IMR-90 (cell line): ENCODE data around the gene TJP1. TPM values are rescaled to one million over a fixed set of nuclear protein-coding genes. Genes with fewer than 3 reads are reported as not detected.

Experiments
- ATAC-seq: fragments of 200-7000 bp; cut with Tn5 transposase; 2 replicates; pipeline ENCODE4 v1.9.1; 2020; ENCODE audit warnings: low read depth, mild to moderate bottlenecking, moderate library complexity
- BruUV-seq: library from RNA; stranded (reverse); fragments of 400-500 nt; replicated peaks from 2 replicates; lab custom pipeline; 2021; lab: Mats Ljungman, UMichigan
- CTCF ChIA-PET: fragments of 300-600 bp; formaldehyde crosslinking; extraction: SDS; loops from one replicate; lab custom pipeline; 2021; ENCODE audit warnings: antibody characterized with exemption; lab: Yijun Ruan, JAX
- POLR2A ChIA-PET: fragments of 300-600 bp; sonication (Branson Sonifier 250); formaldehyde crosslinking; loops from one replicate; lab custom pipeline; 2022; ENCODE audit warnings: antibody characterized with exemption; ENCODE audit not compliant: unreplicated experiment; lab: Charles Lee
- DNase-seq: peaks from one replicate; pipeline ENCODE4 v3.0.0; 2013
- H2AFZ ChIP-seq: replicated peaks from 2 replicates; pipeline ENCODE3; 2013; ENCODE audit warnings: low read length, mild to moderate bottlenecking; ENCODE audit not compliant: poor library complexity
- H2AK5ac ChIP-seq: 2 replicates; pipeline ENCODE4 v1.6.1; 2013; ENCODE audit warnings: low read depth, low read length, inconsistent platforms
- H2AK9ac ChIP-seq: replicated peaks from 2 replicates; pipeline ENCODE3; 2013; ENCODE audit warnings: mild to moderate bottlenecking, low read depth, low read length, moderate library complexity; ENCODE audit not compliant: poor library complexity
- H2BK120ac ChIP-seq: 2 replicates; pipeline ENCODE4 v1.6.1; 2013; ENCODE audit warnings: low read depth, low read length, inconsistent platforms
- H2BK15ac ChIP-seq: 3 replicates; pipeline ENCODE4 v1.6.1; 2013; ENCODE audit warnings: low read depth, low read length, inconsistent platforms
- H2BK20ac ChIP-seq: 2 replicates; pipeline ENCODE4 v1.6.1; 2013; ENCODE audit warnings: low read depth, mild to moderate bottlenecking, inconsistent platforms, low read length, moderate library complexity
- H2BK5ac ChIP-seq: 2 replicates; pipeline ENCODE4 v1.6.1; 2013; ENCODE audit warnings: mild to moderate bottlenecking, low read depth, low read length, inconsistent platforms; ENCODE audit not compliant: poor library complexity, severe bottlenecking
- H3K14ac ChIP-seq: replicated peaks from 2 replicates; pipeline ENCODE4 v1.6.1; 2013; ENCODE audit warnings: low read depth, low read length, inconsistent platforms
- H3K18ac ChIP-seq: 2 replicates; pipeline ENCODE4 v1.6.1; 2013; ENCODE audit warnings: low read depth, low read length, control low read depth
- H3K23ac ChIP-seq: 2 replicates; pipeline ENCODE4 v1.6.1; 2013; ENCODE audit warnings: low read depth, low read length, inconsistent platforms
- H3K27ac ChIP-seq: 2 replicates; pipeline ENCODE4 v1.5.1; 2013; ENCODE audit warnings: mild to moderate bottlenecking, control low read depth, low read length; ENCODE audit not compliant: insufficient read depth
- H3K27me3 ChIP-seq: 2 replicates; pipeline ENCODE4 v1.6.1; 2013; ENCODE audit warnings: low read length; ENCODE audit not compliant: control insufficient read depth, insufficient read depth
- H3K36me3 ChIP-seq: 2 replicates; pipeline ENCODE4 v1.6.1; 2013; ENCODE audit warnings: low read length, mixed read lengths; ENCODE audit not compliant: control insufficient read depth, insufficient read depth
- H3K4ac ChIP-seq: 2 replicates; pipeline ENCODE4 v1.6.1; 2013; ENCODE audit warnings: low read depth, low read length, inconsistent platforms
- H3K4me1 ChIP-seq: 2 replicates; pipeline ENCODE4 v1.6.1; 2013; ENCODE audit warnings: low read length, mixed read lengths; ENCODE audit not compliant: control insufficient read depth, insufficient read depth
- H3K4me2 ChIP-seq: 2 replicates; pipeline ENCODE4 v1.6.1; 2013; ENCODE audit warnings: low read depth, mild to moderate bottlenecking, control low read depth, low read length, moderate library complexity
- H3K4me3 ChIP-seq: 2 replicates; pipeline ENCODE4 v1.5.1; 2013; ENCODE audit warnings: low read depth, mild to moderate bottlenecking, control low read depth, low read length, moderate library complexity; ENCODE audit not compliant: insufficient read depth
- H3K56ac ChIP-seq: 2 replicates; pipeline ENCODE4 v1.6.1; 2013; ENCODE audit warnings: low read length, inconsistent platforms; ENCODE audit not compliant: insufficient read depth; ENCODE audit errors: extremely low read depth
- H3K79me1 ChIP-seq, 2 experiments: 2 replicates each; pipeline ENCODE4 v1.6.1; 2013; ENCODE audit warnings: low read length in 2 of 2, inconsistent platforms in 1 of 2, low read depth in 1 of 2
- H3K9ac ChIP-seq: 2 replicates; pipeline ENCODE4 v1.6.1; 2013; ENCODE audit warnings: low read depth, low read length, control low read depth
- H3K9me1 ChIP-seq: 2 replicates; pipeline ENCODE4 v1.6.1; 2013; ENCODE audit warnings: low read length, inconsistent platforms; ENCODE audit not compliant: insufficient read depth
- H3K9me3 ChIP-seq: 2 replicates; pipeline ENCODE4 v1.6.1; 2013; ENCODE audit warnings: low read length; ENCODE audit not compliant: control insufficient read depth, insufficient read depth
- H4K20me1 ChIP-seq: 2 replicates; pipeline ENCODE4 v1.6.1; 2013; ENCODE audit warnings: low read length, inconsistent platforms; ENCODE audit not compliant: insufficient read depth
- H4K5ac ChIP-seq: 2 replicates; pipeline ENCODE4 v1.6.1; 2013; ENCODE audit warnings: mild to moderate bottlenecking, low read depth, low read length, control low read depth
- H4K8ac ChIP-seq, 2 experiments: 2 replicates each; pipeline ENCODE4 v1.6.1; 2013; ENCODE audit warnings: low read depth in 2 of 2, low read length in 2 of 2, control low read depth in 1 of 2, inconsistent platforms in 1 of 2
- H4K91ac ChIP-seq: 2 replicates; pipeline ENCODE4 v1.6.1; 2013; ENCODE audit warnings: low read depth, low read length, inconsistent platforms; ENCODE audit not compliant: insufficient read depth
- BHLHE40 ChIP-seq: fragments of 150-350 bp; IDR thresholded peaks from 2 replicates; pipeline ENCODE4 v1.6.1; 2016; ENCODE audit warnings: mild to moderate bottlenecking, low read depth, low read length
- CEBPB ChIP-seq: IDR thresholded peaks from 2 replicates; pipeline ENCODE4 v1.6.1; 2012; ENCODE audit warnings: low read depth, low read length, improper control_type of control experiment
- CHD1 ChIP-seq: IDR thresholded peaks from 2 replicates; pipeline ENCODE4 v1.6.1; 2012; ENCODE audit warnings: low read depth, low read length, improper control_type of control experiment
- FOS ChIP-seq: fragments of 150-350 bp; IDR thresholded peaks from 2 replicates; pipeline ENCODE4 v1.6.1; 2016; ENCODE audit warnings: low read depth, low read length
- NFE2L2 ChIP-seq: fragments of 150-350 bp; IDR thresholded peaks from 2 replicates; pipeline ENCODE4 v1.6.1; 2016; ENCODE audit warnings: low read depth, mild to moderate bottlenecking, low read length
- RCOR1 ChIP-seq: IDR thresholded peaks from 2 replicates; pipeline ENCODE4 v1.6.1; 2012; ENCODE audit warnings: mild to moderate bottlenecking, low read length, improper control_type of control experiment; ENCODE audit not compliant: insufficient replicate concordance
- USF2 ChIP-seq: fragments of 150-350 bp; IDR thresholded peaks from 2 replicates; pipeline ENCODE4 v1.6.1; 2017; ENCODE audit warnings: mild to moderate bottlenecking, antibody characterized with exemption, low read length, low read depth
- WGBS, 2 experiments: methylation state at CpG; one replicate each; pipeline versions ENCODE4 v1.1.5 to v1.1.7; 2013; ENCODE audit warnings: missing lambda C conversion rate in 2 of 2; ENCODE audit not compliant: insufficient read length in 1 of 2; ENCODE audit errors: extremely low coverage in 2 of 2; 5-methylcytosine and 5-hydroxymethylcytosine counted together
- dilution Hi-C: fragments of 300-500 bp; cut with HindIII; formaldehyde crosslinking; loops from one replicate; pipeline ENCODE4 v1.14.3; 2018; ENCODE audit warnings: low sequenced_read_pairs; ENCODE audit not compliant: unreplicated experiment
- in situ Hi-C: fragments of 300-500 bp; cut with MboI; formaldehyde crosslinking; loops from 3 replicates; pipeline ENCODE4 v1.14.3; 2019; ENCODE audit warnings: low sequenced_read_pairs, inconsistent platforms, mixed read lengths
- intact Hi-C: fragments of 100-400 bp; cut with micrococcal nuclease; formaldehyde crosslinking; loops from 2 replicates; pipeline ENCODE4 v1.10.0; 2022
- polyA plus RNA-seq, 3 experiments: library from polyadenylated mRNA; depleted of rRNA; stranded (reverse); fragments of >200 nt; gene quantifications; 2 replicates each; pipeline ENCODE4 v1.2.3, GENCODE V29; 2012; ENCODE audit warnings: low replicate concordance in 1 of 3
- total RNA-seq: library from RNA; depleted of rRNA; stranded (reverse); fragments of >200 nt; gene quantifications from 2 replicates; pipeline ENCODE4 v1.2.3, GENCODE V29; 2012

TJP1 gene
- total and polyA plus RNA-seq, 2 of the 4 experiments (the other 2 are of a cell fraction), result 42.2 to 43.4 TPM

- Histone ChIP-seq H2AK9ac (no peak overlapping the region), H3K23ac (no peak overlapping the region), H2BK5ac (no peak overlapping the region), H3K4ac (no peak overlapping the region), H3K27ac (no peak overlapping the region), H3K9me3 (no peaks in the 10 kb centered on the region; the same call in 1 of the 2 replicates), H3K18ac (no peak overlapping the region), H3K9me1 (peaks cover 3% of the 10 kb centered on the region), H2BK120ac (no peak overlapping the region), H3K4me2 (no peak overlapping the region), H3K4me3 (no peak overlapping the region), H3K9ac (no peak overlapping the region), H3K79me1 (peaks cover 18 to 55% of the 10 kb centered on the region in 2 experiments), H3K14ac (no peak overlapping the region), H2AFZ (no peak overlapping the region), H2AK5ac (peak overlapping the region; percentile 8; the same call in 1 of the 2 replicates), H3K27me3 (no peaks in the 10 kb centered on the region), H4K5ac (no peak overlapping the region), H4K20me1 (peaks cover 39% of the 10 kb centered on the region; the same call in 1 of the 2 replicates), H4K91ac (no peak overlapping the region), H4K8ac (no peak overlapping the region), H3K36me3 (peaks cover 1% of the 10 kb centered on the region; the same call in 1 of the 2 replicates), H3K56ac (no peak overlapping the region), H3K4me1 (peaks cover 2% of the 10 kb centered on the region), H2BK20ac (no peak overlapping the region), H2BK15ac (no peak overlapping the region)
- in situ Hi-C loops (no loop called here), dilution Hi-C loops (no loop called here), intact Hi-C loops (no loop called here)
- POLR2A ChIA-PET, result no interaction called here
- CTCF ChIA-PET, result interaction anchor here (0.6 to 1.3 kb wide), 2 partner anchors 12 to 140 kb away, joined by 3 to 4 read pairs; no protein-coding TSS in a partner anchor
- DNase-seq (no peak), ATAC-seq (no peak)
- TF ChIP-seq BHLHE40 (no peak), FOS (no peak), RCOR1 (no peak), CHD1 (no peak), NFE2L2 (no peak), CEBPB (no peak), USF2 (no peak)
- no TSS peak for BruUV-seq
- 88 to 100% methylated on average over 1 of the region's 1 CpG for WGBS, 2 experiments
Measured at GRCh38 chr15:29785642-29786041, 36.6 kb downstream of the TJP1 start.
